ENCODE results near the gene TUT7. TPM values are rescaled to one million over a fixed set of nuclear protein-coding genes. Genes with fewer than 3 reads are reported as not detected.

Gene TUT7
- total and polyA plus RNA-seq, 8 donors: 25.0 to 37.2 (median 29.7) TPM

DNA sequence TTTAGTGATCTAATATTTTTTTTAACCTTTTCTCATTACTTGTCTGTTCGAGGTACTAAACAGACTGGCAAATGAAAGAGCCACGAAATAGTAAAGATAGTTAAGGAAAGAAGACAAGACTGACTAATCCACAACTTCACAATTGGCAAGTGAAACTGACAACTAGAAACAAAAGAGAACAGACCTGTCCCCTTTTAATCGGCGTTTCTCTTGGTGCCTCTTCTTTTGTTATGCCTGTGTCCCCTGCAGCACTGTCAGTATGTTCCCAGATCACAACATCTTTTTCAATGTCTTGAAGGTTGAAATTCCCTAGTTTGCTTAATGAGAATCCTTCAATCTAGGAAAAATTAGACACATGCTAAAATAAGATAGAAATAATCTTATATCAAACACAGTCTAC lies 26.1 kb downstream of the TUT7 start:
- no peak for DNase-seq
- no peak for TF ChIP-seq CTCF (IDR thresholded peaks at IDR 0.05)
- Histone ChIP-seq H3K9me3 (no peaks in the 10 kb centered on the region), H3K36me3 (peaks cover 2 to 96% of the 10 kb centered on the region in 2 donors), H3K27me3 (no peaks in the 10 kb centered on the region), H3K4me1 (no peaks in the 10 kb centered on the region), H3K4me3 (no peak overlapping the region), H3K27ac (no peak overlapping the region)
- intact Hi-C loops (cut with DNase I): no loop called here
- no peak for ATAC-seq

DNA sequence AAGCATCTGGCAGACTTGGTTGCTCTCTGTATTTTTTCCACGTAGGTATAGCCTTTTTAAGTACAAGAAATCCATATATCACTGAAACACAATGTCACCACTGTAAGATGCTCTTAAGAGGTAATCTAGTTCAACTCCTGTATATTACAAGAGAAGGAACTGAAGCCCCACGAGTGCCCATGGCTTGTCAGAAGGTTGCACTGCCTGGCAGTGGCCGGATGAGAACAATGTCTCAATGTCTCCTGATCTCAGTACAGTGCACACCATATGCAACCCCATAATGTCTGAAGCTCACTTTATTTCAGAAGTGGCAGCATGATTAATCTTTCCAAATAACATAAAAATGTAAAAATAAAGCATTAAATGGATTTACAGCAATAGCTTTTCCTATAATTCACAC lies 27.7 kb downstream of the TUT7 start:
- Histone ChIP-seq H3K4me1 (no peaks in the 10 kb centered on the region), H3K27me3 (no peaks in the 10 kb centered on the region), H3K27ac (no peak overlapping the region), H3K4me3 (no peak overlapping the region), H3K36me3 (peaks cover 2 to 99% of the 10 kb centered on the region in 2 donors), H3K9me3 (no peaks in the 10 kb centered on the region)
- DNase-seq (no peak), ATAC-seq (no peak)
- no peak for TF ChIP-seq CTCF (IDR thresholded peaks at IDR 0.05)
- intact Hi-C loops (cut with DNase I): no loop called here

DNA sequence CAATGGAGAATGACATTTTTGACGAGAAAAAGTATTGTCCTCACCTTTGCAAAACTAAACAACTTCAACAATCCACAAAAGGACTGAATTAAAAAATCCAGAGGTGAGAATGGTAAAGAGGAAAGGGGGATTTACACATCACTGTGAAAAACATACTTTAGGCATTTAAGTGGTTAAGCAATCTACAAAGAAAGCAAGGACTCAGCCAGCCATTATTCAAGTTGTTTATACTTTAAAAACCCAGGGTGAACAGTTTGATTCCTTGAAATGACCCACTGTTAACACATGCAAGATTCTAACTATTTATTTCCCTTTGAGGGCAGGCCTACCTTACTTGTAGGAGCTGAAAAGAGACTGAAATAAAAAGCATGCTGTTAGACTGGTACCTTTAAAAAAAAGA lies 29.3 kb downstream of the TUT7 start:
- ATAC-seq (no peak), DNase-seq (no peak)
- H3K4me1 ChIP-seq: no peaks in the 10 kb centered on the region
- H3K9me3 ChIP-seq: no peaks in the 10 kb centered on the region
- peaks cover 2 to 100% of the 10 kb centered on the region in 2 donors for H3K36me3 ChIP-seq
- no peaks in the 10 kb centered on the region for H3K27me3 ChIP-seq
- no peak for TF ChIP-seq CTCF (IDR thresholded peaks at IDR 0.05)
- intact Hi-C loops (cut with DNase I): no loop called here
- H3K4me3 ChIP-seq: no peak overlapping the region
- no peak overlapping the region for H3K27ac ChIP-seq

DNA sequence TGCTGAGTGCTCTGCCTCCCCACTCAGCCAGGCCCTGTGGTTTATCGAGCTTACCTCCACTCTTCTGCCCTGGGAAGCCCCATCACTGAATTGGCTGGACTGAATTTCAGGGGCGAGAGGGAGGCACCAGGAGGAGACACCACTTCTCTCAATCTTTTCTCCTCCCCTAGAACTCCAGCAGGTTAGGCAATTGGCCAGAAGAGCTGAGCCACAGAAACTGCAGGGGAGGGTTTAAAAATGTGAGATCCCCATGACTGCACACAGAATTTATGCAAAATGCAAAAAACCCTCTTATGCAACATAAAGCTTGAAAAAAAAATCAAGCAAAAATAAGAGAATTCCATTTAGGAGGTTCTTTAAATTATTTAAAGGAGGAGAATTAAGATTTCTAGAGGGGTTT lies 29.9 kb downstream of the TUT7 start:
- H3K27me3 ChIP-seq: no peaks in the 10 kb centered on the region
- no peaks in the 10 kb centered on the region for H3K9me3 ChIP-seq
- no peak for TF ChIP-seq CTCF (IDR thresholded peaks at IDR 0.05)
- no peak overlapping the region for H3K4me3 ChIP-seq
- intact Hi-C loops (cut with DNase I): no loop called here
- H3K36me3 ChIP-seq: peaks cover 2 to 100% of the 10 kb centered on the region in 2 donors
- no peaks in the 10 kb centered on the region for H3K4me1 ChIP-seq
- no peak for DNase-seq
- ATAC-seq: no peak
- H3K27ac ChIP-seq: no peak overlapping the region

- DNase-seq (no peak), ATAC-seq (peak; percentile 52)
- Histone ChIP-seq H3K27me3 (no peaks in the 10 kb centered on the region), H3K4me1 (no peaks in the 10 kb centered on the region), H3K9me3 (no peaks in the 10 kb centered on the region), H3K4me3 (no peak overlapping the region), H3K27ac (no peak overlapping the region), H3K36me3 (peaks cover 6 to 100% of the 10 kb centered on the region in 2 donors)
- intact Hi-C loops (cut with DNase I): no loop called here
- no peak for TF ChIP-seq CTCF (IDR thresholded peaks at IDR 0.05)
Measured at GRCh38 chr9:86322973-86323644, 31.1 kb downstream of the TUT7 start.

Measured in left lung (tissue), 10 donors.